Lung microvascular endothelial cell (primary cell): Measurements from ENCODE around the gene PKD2. TPM values are rescaled to one million over a fixed set of nuclear protein-coding genes. Genes with fewer than 3 reads are reported as not detected.
"Not testable (repeated sequence)": the region's sequence is repeated elsewhere in the genome, so short reads cannot be mapped to it uniquely, and the experiment has no call there.

Source experiments
- DNase-seq, 2 donors: peaks; one replicate each; pipeline versions ENCODE4 v3.0.0 to v3.0.0-alpha.2; 2010; ENCODE audit warnings: low read depth in 2 of 2
- total RNA-seq: library from RNA; depleted of rRNA; stranded (reverse); fragments of >200 nt; gene quantifications from 2 replicates; pipeline ENCODE4 v1.2.1, GENCODE V29; 2014

The PKD2 gene
- total RNA-seq, 1 donor from 2014 or later = 14.9 TPM

DNA sequence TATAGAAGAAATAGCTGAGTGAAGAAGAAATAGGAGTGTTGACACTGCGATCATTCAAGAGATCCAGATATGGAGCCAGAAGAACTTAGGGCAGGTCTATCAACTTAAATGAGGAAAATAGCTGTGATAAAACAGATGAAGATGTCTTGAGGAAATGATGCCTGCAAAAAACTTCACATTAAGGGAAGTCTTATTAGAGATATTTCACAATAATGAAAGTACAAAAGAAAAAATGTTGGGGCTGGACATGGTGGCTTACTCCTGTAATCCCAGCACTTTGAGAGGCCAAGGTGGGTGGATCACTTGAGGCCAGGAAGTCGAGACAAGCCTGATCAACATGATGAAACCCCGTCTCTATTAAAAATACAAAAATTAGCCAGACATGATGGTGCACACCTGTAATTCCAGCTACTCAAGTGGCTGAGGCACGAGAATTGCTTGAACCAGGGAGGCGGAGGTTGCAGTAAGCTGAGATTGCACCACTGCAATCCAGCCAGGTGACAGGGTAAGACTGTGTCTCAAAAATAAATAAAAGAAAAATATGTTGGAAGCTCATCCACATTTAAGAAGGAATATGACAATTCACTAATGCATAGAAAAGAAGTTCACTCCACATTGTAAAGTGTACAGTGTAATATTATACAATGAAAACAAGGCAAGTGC lies 56.3 kb downstream of the PKD2 start:
- no peak for DNase-seq

DNA sequence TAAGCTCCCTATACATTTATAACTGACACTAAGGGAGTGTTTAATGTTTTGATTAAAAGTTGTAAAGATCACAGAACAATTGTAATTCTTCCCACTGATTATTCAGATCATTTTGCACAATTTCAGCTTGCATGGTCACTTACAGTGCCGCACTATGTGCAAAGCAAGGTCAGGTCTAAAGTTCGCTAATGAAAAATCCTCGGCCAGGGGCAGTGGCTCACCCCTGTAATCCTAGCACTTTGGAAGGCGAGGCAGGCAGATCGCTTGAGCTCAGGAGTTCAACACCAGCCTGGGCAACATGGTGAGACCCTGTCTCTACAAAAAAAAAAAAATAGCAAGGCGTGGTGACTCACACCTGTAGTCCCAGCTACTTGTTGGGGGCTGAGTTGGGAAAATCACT lies 57.0 kb downstream of the PKD2 start:
- DNase-seq = no peak

DNA sequence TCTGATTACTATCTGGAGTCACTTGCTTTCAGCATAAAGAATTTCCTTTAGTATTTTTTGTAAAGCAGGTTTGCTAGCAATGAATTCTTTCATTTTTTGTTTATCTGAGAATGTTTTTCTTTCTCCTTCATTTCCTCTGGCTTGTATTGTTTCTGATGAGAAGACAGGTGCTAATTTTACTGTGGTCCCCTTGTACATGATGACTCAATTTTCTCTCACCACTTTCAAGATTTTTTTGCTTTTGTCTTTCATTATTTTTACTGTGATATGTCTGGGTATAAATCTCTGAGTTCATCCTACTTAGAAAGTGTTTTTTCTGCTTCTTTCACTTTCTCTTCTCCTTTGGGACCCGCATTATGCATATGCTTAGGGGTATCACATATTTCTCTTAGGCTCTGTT lies 62.6 kb downstream of the PKD2 start:
- peak in 1 of 2 donors; percentile 55 for DNase-seq

DNA sequence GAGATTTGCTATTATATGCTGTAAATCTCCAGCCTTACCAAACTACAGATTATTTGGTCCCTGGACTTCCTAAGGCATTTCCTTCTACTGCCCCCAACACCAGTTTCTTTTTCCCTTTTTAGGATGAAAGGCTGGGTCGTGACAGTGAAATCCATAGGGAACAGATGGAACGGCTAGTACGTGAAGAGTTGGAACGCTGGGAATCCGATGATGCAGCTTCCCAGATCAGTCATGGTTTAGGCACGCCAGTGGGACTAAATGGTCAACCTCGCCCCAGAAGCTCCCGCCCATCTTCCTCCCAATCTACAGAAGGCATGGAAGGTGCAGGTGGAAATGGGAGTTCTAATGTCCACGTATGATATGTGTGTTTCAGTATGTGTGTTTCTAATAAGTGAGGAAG lies 67.9 kb downstream of the PKD2 start:
- DNase-seq = no peak

DNA sequence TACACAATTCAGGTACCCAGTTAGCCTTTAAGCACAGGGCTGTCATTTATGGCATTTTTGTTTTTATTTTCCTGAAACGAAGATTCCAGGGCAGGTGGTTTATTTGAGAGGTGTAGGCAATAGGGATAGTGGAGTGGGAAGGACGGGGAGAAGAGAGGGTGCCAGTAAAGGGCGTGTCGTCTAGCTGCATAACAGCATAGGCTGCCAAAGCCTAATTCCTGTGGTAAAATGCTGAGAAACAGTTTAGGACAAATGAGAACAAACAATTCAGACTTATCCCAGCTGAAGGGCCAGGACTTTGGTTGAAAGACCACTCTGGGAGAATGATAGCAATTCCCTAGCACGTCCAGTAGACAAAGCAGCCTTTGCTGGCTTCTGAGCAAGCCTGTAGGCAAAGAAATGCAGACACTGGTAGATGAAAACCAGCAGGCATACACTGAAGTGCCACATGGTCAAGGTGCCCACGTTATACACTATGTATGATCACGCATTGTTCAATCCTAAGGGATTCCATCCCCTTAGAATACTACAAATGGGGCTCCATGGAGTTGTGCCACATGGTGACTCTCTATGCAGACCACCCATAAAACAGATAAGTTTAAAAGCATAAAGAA lies 70.6 kb downstream of the PKD2 start:
- DNase-seq = no peak

DNA sequence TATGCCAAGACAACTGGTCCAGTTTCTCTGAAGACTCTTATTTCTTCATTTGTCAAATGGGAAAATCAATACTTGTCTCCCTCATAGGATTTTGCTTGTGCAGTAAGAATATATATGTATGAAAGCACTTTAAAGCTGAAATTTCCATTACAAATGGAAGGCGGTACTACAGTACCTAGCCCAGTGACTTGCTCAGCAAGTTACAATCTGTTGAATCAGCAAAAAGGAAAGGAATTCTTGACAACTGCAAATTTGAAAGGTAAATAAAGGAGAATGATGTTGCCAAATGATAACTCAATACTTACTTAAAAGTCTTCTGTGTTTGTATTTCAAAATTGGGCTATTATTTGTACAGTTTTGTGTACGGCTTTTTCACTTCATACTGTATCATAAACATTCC lies 71.1 kb downstream of the PKD2 start:
- DNase-seq = no peak

DNA sequence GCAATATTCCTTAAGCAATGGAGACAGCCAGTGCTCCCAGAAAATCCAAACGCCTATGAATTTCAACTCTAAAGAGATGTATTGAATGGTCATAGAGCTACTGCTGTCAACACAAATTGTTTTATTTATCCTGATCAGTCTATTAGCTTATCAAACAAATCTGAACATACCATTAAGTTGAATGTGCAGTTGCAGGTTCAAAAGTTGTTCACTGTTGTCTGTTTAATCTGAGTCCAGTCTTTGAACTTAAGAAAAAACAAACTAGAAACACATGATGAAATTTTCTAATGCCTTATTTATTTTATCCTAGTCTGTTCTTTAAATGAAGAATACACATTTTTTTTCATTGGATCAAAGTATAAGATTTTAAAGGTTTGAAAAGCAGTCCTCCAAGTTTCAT lies 73.2 kb downstream of the PKD2 start:
- DNase-seq = no peak

DNA sequence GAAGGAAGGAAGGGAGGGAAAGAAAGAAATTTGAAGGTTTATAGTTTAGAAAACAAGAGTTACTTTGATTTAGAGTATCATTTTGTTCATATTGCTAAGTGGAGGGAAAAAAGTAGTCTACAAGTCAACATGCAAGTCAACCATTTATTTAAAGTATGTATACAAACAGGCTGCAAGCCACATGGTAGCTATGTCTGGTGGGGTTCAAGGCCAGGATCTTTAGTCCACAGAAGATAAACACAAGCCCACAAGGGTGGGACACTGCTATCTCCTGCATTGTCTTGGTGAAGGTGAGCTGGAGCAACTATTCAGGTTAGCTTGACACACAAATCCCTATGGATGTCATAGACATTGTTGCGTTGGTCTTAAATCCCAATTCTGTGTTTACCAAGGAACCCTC lies 79.6 kb downstream of the PKD2 start:
- no peak for DNase-seq

DNA sequence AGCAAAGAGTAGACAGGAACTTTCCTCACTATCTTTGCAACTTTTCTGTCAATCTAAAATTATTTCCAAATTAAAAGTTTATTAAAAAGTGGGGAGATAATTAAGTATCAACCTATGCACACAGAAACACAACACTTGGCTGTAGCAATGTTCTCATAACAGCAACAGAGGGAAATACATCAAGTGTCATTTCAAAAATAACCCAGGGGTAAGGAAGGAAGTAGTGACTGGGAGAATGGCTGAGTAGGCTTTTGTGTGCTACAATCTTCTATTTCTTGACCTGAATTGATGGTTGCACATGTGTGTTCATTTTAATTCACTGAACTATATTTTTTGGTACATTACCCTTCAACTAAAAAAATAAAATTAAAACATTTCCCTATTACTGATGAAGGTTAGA lies 83.5 kb downstream of the PKD2 start:
- peak in 1 of 2 donors; percentile 59 for DNase-seq

DNA sequence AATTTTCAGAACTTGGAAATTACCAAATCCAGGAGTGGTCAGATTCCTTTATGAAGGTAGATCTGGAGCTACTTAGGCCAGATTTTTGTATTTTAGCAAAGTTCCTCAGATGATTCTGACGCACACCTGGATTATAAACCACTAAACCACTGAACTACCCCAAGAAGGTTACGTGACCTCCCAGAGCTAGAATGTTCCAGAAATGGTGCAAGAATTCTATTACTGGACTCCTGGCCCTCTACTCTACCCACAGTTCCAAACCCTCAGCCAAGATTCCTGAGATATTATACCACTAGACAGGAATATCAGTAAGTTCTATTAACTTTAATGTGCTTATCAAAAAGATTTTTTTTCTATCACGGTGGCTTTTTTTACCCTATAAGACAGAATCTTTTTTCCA lies 83.9 kb downstream of the PKD2 start:
- DNase-seq = no peak

DNA sequence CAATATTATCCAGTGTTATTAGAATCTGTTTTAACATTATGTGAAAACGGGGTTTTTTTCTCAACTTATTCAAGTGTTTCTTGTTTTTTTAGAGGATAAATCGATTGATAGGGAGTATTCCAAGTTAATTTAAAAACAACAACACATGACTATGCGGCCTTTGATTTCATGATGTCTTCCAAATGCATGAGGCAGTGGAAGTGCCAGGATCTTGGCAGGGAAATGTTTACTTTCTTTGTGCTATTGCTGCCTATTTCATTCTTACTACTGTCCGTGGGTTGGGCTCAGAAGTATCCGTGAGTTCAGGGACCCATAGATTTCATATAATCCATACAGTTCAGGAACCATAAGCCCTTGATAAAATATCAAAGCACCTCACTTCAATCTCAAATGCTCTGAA lies 86.4 kb downstream of the PKD2 start:
- DNase-seq = no peak

DNA sequence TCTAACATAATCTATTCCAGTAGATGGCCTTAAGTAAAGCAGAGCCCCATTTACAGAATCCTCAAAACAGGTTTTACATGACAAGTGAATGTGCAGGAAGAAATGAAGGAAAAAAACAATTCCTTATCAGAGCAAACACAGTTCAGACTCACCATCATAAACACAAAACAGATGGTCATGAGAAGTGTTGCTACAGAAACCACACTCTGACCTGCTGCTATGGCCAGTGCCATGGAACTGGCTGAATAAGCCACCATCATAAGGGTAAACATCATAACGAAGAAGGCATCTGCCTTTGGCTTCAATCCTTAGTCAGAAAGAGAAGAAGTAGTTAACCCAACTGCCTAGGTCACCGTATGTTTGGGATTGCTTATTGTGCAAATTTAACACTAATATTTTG lies 89.9 kb downstream of the PKD2 start:
- DNase-seq = peak in 1 of 2 donors; percentile 31

DNA sequence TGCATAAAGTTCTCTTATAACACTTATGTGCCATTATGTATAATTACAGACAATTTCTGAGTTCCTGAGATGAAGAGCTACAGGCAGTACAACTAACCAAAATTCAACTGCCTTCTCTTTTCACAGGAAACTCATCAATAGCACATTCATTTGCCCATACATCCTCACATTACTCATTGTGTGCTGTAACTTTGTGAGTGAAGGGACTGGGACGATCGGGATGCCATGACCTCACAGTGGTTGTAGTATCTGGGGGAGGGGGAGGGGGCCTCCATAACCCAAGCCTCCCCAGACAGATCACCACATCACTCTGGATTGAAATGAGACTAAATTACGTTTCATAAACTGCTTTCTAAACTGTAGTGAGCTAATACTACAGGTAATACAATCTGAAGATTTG lies 90.3 kb downstream of the PKD2 start:
- DNase-seq = peak in 1 of 2 donors; percentile 18

DNA sequence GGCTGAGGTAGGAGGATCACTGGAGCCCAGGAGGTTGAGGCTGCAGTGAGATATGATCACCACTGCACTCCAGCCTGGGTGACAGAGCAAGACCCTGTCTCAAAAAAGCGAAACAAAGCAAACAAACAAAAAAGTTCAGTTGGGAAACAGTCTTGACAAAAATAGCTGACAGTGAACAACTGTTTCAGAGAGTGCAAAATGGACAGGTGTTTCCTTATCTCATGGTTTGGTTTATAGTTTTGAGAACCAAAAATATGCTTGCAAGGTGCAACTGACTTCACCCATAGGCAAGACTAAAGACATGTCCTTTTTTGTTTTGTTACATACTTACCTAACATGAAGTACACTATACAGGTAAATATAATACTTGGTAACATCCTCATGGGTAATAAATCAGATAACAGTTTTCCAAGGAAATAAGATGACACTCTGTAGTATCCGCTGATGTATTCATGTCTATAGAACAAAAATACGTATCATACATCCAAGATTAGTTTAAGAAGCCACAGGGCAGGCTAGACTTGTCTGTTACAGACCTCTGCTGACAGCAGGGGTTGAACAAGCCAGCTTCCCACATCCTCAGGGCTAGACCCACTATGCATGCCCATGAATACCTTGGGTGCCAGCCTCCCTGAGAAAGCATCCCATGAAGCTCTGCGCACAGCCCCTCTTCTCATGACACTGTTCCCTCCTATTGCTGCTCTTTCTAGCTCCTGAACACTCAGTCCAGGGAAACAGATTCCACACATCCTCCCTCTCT lies 91.7 kb downstream of the PKD2 start:
- DNase-seq = no peak

DNA sequence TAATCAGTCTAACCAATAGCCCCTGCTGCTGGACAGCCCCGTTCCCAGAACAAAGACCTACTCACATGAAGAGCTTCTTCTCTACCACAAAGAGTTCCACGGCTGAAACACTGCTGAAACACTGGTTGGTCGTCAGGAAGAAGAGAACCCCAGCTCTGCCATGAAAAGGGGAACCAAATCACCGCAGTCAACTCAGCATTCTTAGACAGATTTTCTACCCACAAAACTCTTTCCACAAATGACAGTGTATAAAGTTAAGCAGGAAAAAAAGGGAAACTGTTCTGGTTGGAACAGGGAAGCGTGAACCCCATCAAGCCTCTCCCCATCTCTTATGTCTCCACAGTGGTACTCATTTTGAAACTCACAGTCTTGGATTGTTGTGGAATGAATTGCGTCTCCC lies 93.7 kb downstream of the PKD2 start:
- DNase-seq = no peak

DNA sequence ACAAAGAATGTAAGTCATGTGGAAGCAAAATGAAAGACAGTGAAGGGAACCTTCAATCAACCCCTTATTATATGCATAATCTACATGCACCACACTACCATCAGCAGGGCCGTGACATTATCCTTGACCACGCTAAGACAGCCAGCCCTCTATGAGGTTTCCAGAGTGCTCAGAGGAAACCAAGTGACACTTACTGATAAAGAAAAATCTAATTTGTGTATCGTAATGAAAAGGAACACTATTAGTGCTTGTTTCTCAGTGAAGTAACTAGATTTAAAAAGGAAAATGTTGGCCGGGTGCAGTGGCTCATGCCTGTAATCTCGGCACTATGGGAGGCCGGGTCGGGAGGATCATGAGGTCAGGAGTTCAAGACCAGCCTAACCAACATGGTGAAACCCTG lies 94.6 kb downstream of the PKD2 start:
- DNase-seq = no peak

DNA sequence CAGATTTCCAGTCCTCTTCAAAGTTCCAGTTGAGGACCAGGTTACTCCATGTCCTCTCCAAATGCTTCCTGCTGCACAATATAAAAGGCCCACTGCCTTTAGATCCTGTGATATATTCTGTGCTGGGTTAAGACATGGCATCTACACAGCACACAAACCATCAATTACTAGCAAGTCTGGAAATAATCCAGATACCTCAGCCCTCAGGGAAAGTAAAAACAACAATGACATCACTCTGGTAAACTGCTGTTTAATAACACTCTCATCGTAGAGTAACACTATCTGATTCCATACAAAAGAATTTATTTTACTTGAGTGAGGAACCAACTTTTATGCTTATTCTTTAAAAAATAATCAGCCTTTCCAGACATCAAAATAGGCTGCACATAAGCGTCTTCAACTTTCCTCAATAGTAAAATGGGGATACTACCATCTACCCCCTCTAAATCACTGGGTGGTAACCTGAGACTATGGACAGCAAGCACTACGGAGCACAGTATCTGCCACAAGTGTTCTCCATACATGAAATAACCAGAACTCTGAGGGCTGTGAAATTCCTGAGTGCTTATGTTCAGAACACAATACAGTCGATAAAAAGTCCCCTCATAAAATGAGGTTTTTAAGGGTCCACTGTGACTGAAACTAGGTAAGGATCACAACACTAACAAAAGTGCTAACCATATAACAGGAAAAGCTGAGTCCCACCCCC lies 97.6 kb downstream of the PKD2 start:
- DNase-seq = peak; percentile 17 to 82

DNA sequence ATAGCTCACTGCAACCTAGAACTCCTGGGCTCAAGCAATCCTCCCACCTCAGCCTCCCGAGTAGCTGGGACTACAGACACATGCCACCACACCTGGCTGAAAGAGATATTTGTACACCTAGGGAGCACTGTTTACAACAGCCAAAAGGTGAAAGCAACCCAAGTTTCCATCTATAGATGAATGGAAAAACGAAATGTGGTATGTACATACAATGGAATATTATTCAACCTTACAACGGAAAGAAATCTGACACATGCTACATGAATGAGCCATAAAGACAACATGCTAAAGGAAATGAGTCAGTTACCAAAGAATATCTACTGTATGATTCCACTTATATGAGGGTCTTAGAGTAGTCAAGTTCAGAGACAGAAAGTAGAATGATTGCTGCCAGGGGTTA lies 98.8 kb downstream of the PKD2 start:
- DNase-seq = peak; percentile 4 to 84

DNA sequence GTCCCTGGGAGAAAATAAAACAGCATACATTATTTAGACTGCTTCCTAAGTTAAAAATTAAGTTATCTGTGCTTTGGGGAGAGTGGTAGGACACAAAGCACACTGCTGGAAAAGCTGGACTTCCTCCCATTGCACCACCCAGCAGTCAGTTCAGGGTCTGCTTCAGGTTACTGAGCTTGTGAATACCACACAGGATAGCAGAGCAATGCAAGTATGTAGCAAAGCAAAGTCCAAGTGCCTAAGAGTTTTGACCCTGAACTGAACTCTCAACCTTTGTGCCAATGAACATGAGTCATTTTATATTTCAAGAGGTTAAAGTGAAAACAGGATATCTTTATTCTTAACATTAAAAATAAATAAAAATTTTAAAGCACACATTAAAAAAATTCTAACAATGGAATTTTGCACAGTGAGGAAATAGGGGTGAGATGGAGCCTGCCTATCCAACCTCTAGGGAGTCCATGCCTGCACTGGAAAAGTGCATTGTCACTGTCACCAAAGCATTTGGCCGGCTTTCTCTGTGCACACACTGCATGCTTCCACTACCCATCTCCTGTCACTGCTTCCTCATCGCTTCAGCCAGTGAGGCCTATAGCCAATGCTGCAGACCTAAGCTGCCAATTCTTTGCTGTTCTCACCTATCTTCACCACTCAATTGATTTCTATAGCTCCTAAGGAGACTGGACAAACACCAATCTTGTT lies 100.1 kb downstream of the PKD2 start:
- peak; percentile 23 to 77 for DNase-seq

DNA sequence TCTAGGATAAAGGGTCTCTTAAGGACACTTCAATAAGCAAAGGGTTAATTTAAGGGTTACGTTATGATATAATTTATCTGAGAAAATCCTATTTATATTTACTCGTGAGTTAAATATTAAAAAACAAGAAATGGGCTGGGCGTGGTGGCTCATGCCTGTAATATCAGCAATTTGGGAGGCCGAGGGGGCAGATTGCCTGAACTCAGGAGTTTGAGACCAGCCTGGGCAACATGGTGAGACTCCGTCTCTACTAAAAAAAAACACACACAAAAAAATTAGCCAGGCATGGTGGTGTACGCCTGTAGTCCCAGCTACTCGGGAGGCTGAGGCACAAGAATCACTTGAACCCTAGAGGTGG lies 100.7 kb downstream of the PKD2 start:
- DNase-seq = not testable (repeated sequence)

DNA sequence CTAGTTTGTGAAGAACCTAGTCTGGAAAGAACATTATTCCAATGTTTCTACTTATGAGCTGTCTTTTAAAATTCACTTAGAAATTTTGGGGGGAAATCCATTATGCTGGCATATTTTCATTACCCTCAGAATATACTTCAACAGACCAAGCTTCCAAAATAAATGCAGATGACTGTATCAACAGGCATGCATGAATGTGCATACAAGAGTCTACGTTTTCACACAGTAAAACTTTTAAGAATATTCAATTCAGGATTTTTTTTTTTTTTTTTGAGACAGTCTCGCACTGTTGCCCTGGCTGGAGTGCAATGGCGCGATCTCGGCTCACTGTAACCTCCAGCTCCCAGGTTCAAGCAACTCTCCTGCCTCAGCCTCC lies 101.3 kb downstream of the PKD2 start:
- no peak for DNase-seq
